ENCODE results near the gene CNTFR.

DNA sequence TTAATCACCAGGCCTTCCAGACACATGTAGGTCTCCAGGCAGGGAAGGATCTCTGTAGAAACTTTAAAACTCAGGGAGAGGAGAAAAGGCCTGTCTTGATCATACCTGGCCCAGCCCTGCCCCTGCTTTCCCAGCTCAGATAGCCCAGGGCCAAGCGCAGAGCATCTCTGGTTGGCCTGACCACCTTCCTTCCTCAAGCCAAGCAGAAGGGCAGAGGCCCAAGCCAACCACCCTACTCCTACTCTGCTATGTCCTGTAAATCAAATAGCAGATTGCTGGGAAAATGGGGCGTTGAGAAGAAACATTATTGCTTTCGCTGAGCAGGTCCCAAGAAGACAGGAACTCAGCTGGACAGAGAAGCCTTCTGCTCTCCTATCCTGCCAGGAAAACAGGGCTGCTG, 81.1 kb downstream of the CNTFR start:
- TF ChIP-seq, protein P1, sequence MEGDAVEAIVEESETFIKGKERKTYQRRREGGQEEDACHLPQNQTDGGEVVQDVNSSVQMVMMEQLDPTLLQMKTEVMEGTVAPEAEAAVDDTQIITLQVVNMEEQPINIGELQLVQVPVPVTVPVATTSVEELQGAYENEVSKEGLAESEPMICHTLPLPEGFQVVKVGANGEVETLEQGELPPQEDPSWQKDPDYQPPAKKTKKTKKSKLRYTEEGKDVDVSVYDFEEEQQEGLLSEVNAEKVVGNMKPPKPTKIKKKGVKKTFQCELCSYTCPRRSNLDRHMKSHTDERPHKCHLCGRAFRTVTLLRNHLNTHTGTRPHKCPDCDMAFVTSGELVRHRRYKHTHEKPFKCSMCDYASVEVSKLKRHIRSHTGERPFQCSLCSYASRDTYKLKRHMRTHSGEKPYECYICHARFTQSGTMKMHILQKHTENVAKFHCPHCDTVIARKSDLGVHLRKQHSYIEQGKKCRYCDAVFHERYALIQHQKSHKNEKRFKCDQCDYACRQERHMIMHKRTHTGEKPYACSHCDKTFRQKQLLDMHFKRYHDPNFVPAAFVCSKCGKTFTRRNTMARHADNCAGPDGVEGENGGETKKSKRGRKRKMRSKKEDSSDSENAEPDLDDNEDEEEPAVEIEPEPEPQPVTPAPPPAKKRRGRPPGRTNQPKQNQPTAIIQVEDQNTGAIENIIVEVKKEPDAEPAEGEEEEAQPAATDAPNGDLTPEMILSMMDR (optimal IDR thresholded peaks at IDR 0.05 in 1 of 3, IDR thresholded peaks at IDR 0.05 in 1 of 3, conservative IDR thresholded peaks at IDR 0.05 in 1 of 3; ENCODE audit: extremely low read depth in 1 of 3, insufficient read depth in 2 of 3, low read length in 3 of 3), result no peak
- no peak for TF ChIP-seq EZH2 (IDR thresholded peaks at IDR 0.05; ENCODE audit: low read length)
